Keratinocyte (primary cell): ENCODE measurements around the gene GPR22.

Experiments used
- CTCF ChIP-seq, 3 experiments: IDR thresholded peaks in 1 of 3; conservative IDR thresholded peaks in 1 of 3; optimal IDR thresholded peaks in 1 of 3; 2 replicates in 2 of 3; 3 replicates in 1 of 3; pipeline versions ENCODE3 to v1.5.1; 2011; ENCODE audit warnings: low read length in 3 of 3, mild to moderate bottlenecking in 3 of 3, moderate library complexity in 2 of 3, control low read depth in 1 of 3, inconsistent platforms in 1 of 3; ENCODE audit not compliant: insufficient read depth in 2 of 3; ENCODE audit errors: extremely low read depth in 1 of 3
- EZH2 ChIP-seq: IDR thresholded peaks from one replicate; pipeline ENCODE4 v1.6.1; 2012; ENCODE audit warnings: inconsistent platforms, mild to moderate bottlenecking, low read length, moderate library complexity

GRCh38 chr7:107506674-107507339 is 37.0 kb downstream of the GPR22 start:
- TF ChIP-seq CTCF (optimal IDR thresholded peaks at IDR 0.05 in 1 of 3, IDR thresholded peaks at IDR 0.05 in 1 of 3, conservative IDR thresholded peaks at IDR 0.05 in 1 of 3; ENCODE audit: extremely low read depth in 1 of 3, insufficient read depth in 2 of 3, low read length in 3 of 3) (no peak), EZH2 (no peak)
